PC-3 (cell line): ENCODE data around the gene TEC. TPM values are rescaled to one million over a fixed set of nuclear protein-coding genes. Genes with fewer than 3 reads are reported as not detected.

Source experiments
- ATAC-seq: fragments of 200-7000 bp; cut with Tn5 transposase; 2 replicates; pipeline ENCODE4 v1.9.1; 2020; ENCODE audit warnings: mild to moderate bottlenecking, moderate library complexity
- BruUV-seq: library from RNA; stranded (reverse); fragments of 400-500 nt; replicated peaks from 2 replicates; lab custom pipeline; 2021; lab: Mats Ljungman, UMichigan
- CTCF ChIA-PET: fragments of 300-600 bp; sonication (Branson Sonifier 250); formaldehyde crosslinking; loops from one replicate; lab custom pipeline; 2022; ENCODE audit warnings: antibody characterized with exemption; lab: Charles Lee
- POLR2A ChIA-PET: fragments of 300-600 bp; sonication (Branson Sonifier 250); formaldehyde crosslinking; loops from one replicate; lab custom pipeline; 2022; ENCODE audit warnings: antibody characterized with exemption; ENCODE audit not compliant: unreplicated experiment; lab: Charles Lee
- DNase-seq: peaks from one replicate; pipeline ENCODE4 v3.0.0-alpha.2; 2015
- H2AFZ ChIP-seq: fragments of 300-600 bp; sonication (generic); 2 replicates; pipeline ENCODE4 v1.6.0; 2016; ENCODE audit warnings: antibody characterized with exemption, low read length
- H3F3A ChIP-seq: fragments of 300-600 bp; sonication (generic); one replicate; pipeline ENCODE4 v1.6.0; 2017; ENCODE audit warnings: antibody characterized with exemption, low read length, control low read depth, mild to moderate bottlenecking; ENCODE audit not compliant: unreplicated experiment
- H3K27ac ChIP-seq: fragments of 300-600 bp; sonication (generic); 2 replicates; pipeline ENCODE4 v1.5.1; 2016; ENCODE audit warnings: mild to moderate bottlenecking, low read length
- H3K27me3 ChIP-seq: fragments of 300-600 bp; sonication (generic); 2 replicates; pipeline ENCODE4 v1.6.1; 2016; ENCODE audit warnings: low read length, mixed read lengths
- H3K36me3 ChIP-seq: fragments of 300-600 bp; sonication (generic); 2 replicates; pipeline ENCODE4 v1.6.1; 2016; ENCODE audit warnings: low read depth, mixed run types, low read length, mixed read lengths
- H3K4me1 ChIP-seq: fragments of 300-600 bp; sonication (generic); 2 replicates; pipeline ENCODE4 v1.5.1; 2016; ENCODE audit warnings: low read length; ENCODE audit not compliant: insufficient read depth
- H3K4me2 ChIP-seq: fragments of 300-600 bp; sonication (generic); 2 replicates; pipeline ENCODE4 v1.6.0; 2016; ENCODE audit warnings: low read length
- H3K4me3 ChIP-seq: fragments of 300-600 bp; sonication (generic); 2 replicates; pipeline ENCODE4 v1.5.1; 2016; ENCODE audit warnings: mild to moderate bottlenecking, low read length, mixed read lengths
- H3K79me2 ChIP-seq: fragments of 300-600 bp; sonication (generic); 2 replicates; pipeline ENCODE4 v1.6.1; 2017; ENCODE audit warnings: low read length, mixed read lengths
- H3K9ac ChIP-seq: fragments of 300-600 bp; sonication (generic); 2 replicates; pipeline ENCODE4 v1.6.0; 2016; ENCODE audit warnings: mild to moderate bottlenecking, low read length
- H3K9me2 ChIP-seq: fragments of 300-600 bp; sonication (generic); replicated peaks from 2 replicates; pipeline ENCODE4 v1.6.1; 2016; ENCODE audit warnings: mixed run types, low read length, mixed read lengths
- H3K9me3 ChIP-seq: fragments of 300-600 bp; sonication (generic); 2 replicates; pipeline ENCODE4 v1.6.1; 2016; ENCODE audit warnings: low read length, mixed read lengths
- H4K20me1 ChIP-seq: fragments of 300-600 bp; sonication (generic); 2 replicates; pipeline ENCODE4 v1.6.1; 2016; ENCODE audit warnings: low read length, mixed read lengths
- CTCF ChIP-seq: fragments of 300-600 bp; sonication (generic); conservative IDR thresholded peaks from 2 replicates; pipeline ENCODE4 v1.5.1; 2017; ENCODE audit warnings: antibody characterized with exemption, low read depth, mild to moderate bottlenecking, low read length
- EZH2 ChIP-seq: fragments of 300-600 bp; sonication (generic); IDR thresholded peaks from one replicate; pipeline ENCODE4 v1.6.1; 2017; ENCODE audit warnings: antibody characterized with exemption, mild to moderate bottlenecking, low read length; ENCODE audit not compliant: unreplicated experiment
- EZH2phosphoT487 ChIP-seq: fragments of 300-600 bp; sonication (generic); IDR thresholded peaks from 2 replicates; pipeline ENCODE4 v1.6.1; 2018; ENCODE audit warnings: mild to moderate bottlenecking, antibody characterized with exemption, low read length, borderline replicate concordance
- intact Hi-C: fragments of 100-400 bp; cut with micrococcal nuclease; formaldehyde crosslinking; loops from 2 replicates; pipeline ENCODE4 v1.9.0; 2023
- total RNA-seq: library from RNA; depleted of rRNA; stranded (reverse); fragments of >200 nt; gene quantifications from 2 replicates; pipeline ENCODE4 v1.2.3, GENCODE V29; 2014

The TEC gene
- total RNA-seq, 1 experiment from 2014 or later, result 10.4 TPM

- H3K4me3 ChIP-seq, result no peak overlapping the region
- POLR2A ChIA-PET, result no interaction called here
- ATAC-seq, result no peak
- no peak for DNase-seq
- CTCF ChIA-PET, result no interaction called here
- peaks cover 27% of the 10 kb centered on the region for H3K79me2 ChIP-seq
- H2AFZ ChIP-seq, result no peak overlapping the region
- no peaks in the 10 kb centered on the region for H3K27me3 ChIP-seq
- H3K27ac ChIP-seq, result no peak overlapping the region
- peaks cover 6% of the 10 kb centered on the region; the same call in 1 of the 2 replicates for H3K4me1 ChIP-seq
- H3K4me2 ChIP-seq, result peak overlapping the region; percentile 78; the same call in 1 of the 2 replicates
- no peak overlapping the region for H3K9ac ChIP-seq
- no peaks in the 10 kb centered on the region for H4K20me1 ChIP-seq
- H3K9me2 ChIP-seq, result no peaks in the 10 kb centered on the region
- H3K9me3 ChIP-seq, result no peaks in the 10 kb centered on the region
- TF ChIP-seq CTCF (no peak), EZH2 (no peak), EZH2phosphoT487 (no peak)
- H3K36me3 ChIP-seq, result no peaks in the 10 kb centered on the region
- H3F3A ChIP-seq, result no peaks in the 10 kb centered on the region
- intact Hi-C loops, result no loop called here
- BruUV-seq, result no TSS peak
These were observed 1.4 kb upstream of the TEC start for GRCh38 chr4:48270951-48271473.

GRCh38 chr4:48270523-48270897, 872 bp upstream of the TEC start:
- no TSS peak for BruUV-seq
- ChIA-PET POLR2A (no interaction called here), CTCF (no interaction called here)
- TF ChIP-seq EZH2phosphoT487, result no peak
- no peak for TF ChIP-seq CTCF
- TF ChIP-seq EZH2, result no peak
- ATAC-seq (no peak), DNase-seq (no peak)
- no peaks in the 10 kb centered on the region for H3K9me3 ChIP-seq
- peaks cover 31% of the 10 kb centered on the region for H3K79me2 ChIP-seq
- peaks cover 6% of the 10 kb centered on the region; the same call in 1 of the 2 replicates for H3K4me1 ChIP-seq
- no peaks in the 10 kb centered on the region for H3K27me3 ChIP-seq
- H3K36me3 ChIP-seq, result no peaks in the 10 kb centered on the region
- H3K9me2 ChIP-seq, result no peaks in the 10 kb centered on the region
- intact Hi-C loops, result no loop called here
- H2AFZ ChIP-seq, result peak overlapping the region; percentile 87
- peak overlapping the region; percentile 41 for H3K27ac ChIP-seq
- peak overlapping the region; percentile 52 for H3K9ac ChIP-seq
- peak overlapping the region; percentile 78 for H3K4me2 ChIP-seq
- H3F3A ChIP-seq, result no peaks in the 10 kb centered on the region
- peak overlapping the region; percentile 72 for H3K4me3 ChIP-seq
- H4K20me1 ChIP-seq, result no peaks in the 10 kb centered on the region

GRCh38 chr4:48269861-48270522, 354 bp upstream of the TEC start:
- H3K4me1 ChIP-seq, result peaks cover 6% of the 10 kb centered on the region; the same call in 1 of the 2 replicates
- H4K20me1 ChIP-seq, result no peaks in the 10 kb centered on the region
- POLR2A ChIA-PET, result no interaction called here
- intact Hi-C loops, result loop anchor here (5.0 kb wide), 1 partner anchor 143 kb away; no protein-coding TSS in a partner anchor
- no peak for TF ChIP-seq EZH2phosphoT487
- no peak for TF ChIP-seq CTCF
- TF ChIP-seq EZH2, result no peak
- peak overlapping the region; percentile 87 for H2AFZ ChIP-seq
- no peaks in the 10 kb centered on the region for H3K9me2 ChIP-seq
- peaks cover 31% of the 10 kb centered on the region for H3K79me2 ChIP-seq
- no peaks in the 10 kb centered on the region for H3K9me3 ChIP-seq
- peak overlapping the region; percentile 52 for H3K9ac ChIP-seq
- peak; percentile 85 for ATAC-seq
- no peaks in the 10 kb centered on the region for H3K36me3 ChIP-seq
- peak overlapping the region; percentile 78 for H3K4me2 ChIP-seq
- no peaks in the 10 kb centered on the region for H3F3A ChIP-seq
- no peaks in the 10 kb centered on the region for H3K27me3 ChIP-seq
- DNase-seq, result peak; percentile 85
- CTCF ChIA-PET, result no interaction called here
- BruUV-seq, result TSS peak; percentile 79
- H3K4me3 ChIP-seq, result peak overlapping the region; percentile 86
- H3K27ac ChIP-seq, result peak overlapping the region; percentile 41
